Nephron (organoid): ENCODE data around the gene DLX6.

ENCODE experiments used
- H3K27ac Mint-ChIP-seq, 3 experiments: 2 replicates each; pipeline ENCODE4 v1.8.0; 2020; ENCODE audit warnings: mixed read lengths in 3 of 3, mild to moderate bottlenecking in 2 of 3, moderate library complexity in 1 of 3
- H3K27me3 Mint-ChIP-seq: 2 replicates; pipeline ENCODE4 v1.8.0; 2021; ENCODE audit warnings: low read depth, mild to moderate bottlenecking, moderate library complexity, mixed read lengths
- H3K36me3 Mint-ChIP-seq: 2 replicates; pipeline ENCODE4 v1.8.0; 2020; ENCODE audit warnings: low read depth, mixed read lengths
- H3K4me1 Mint-ChIP-seq: 2 replicates; pipeline ENCODE4 v1.8.0; 2020; ENCODE audit warnings: mixed read lengths
- H3K4me3 Mint-ChIP-seq, 3 experiments: 2 replicates each; pipeline ENCODE4 v1.8.0; 2020; ENCODE audit warnings: mild to moderate bottlenecking in 3 of 3, mixed read lengths in 3 of 3, moderate library complexity in 2 of 3
- H3K9me3 Mint-ChIP-seq: 2 replicates; pipeline ENCODE4 v1.8.0; 2020; ENCODE audit warnings: mixed read lengths
- CTCF ChIP-seq, 3 experiments: fragments of 200-600 bp; sonication (generic); IDR thresholded peaks; one replicate each; pipeline ENCODE4 v1.5.0; 2021; ENCODE audit warnings: antibody characterized with exemption in 3 of 3; ENCODE audit not compliant: unreplicated experiment in 3 of 3

DLX6 gene

GRCh38 chr7:97001656-97002554, 3.4 kb upstream of the DLX6 start:
- H3K27ac Mint-ChIP-seq, result no peak overlapping the region
- peaks cover 16% of the 10 kb centered on the region for H3K4me1 Mint-ChIP-seq
- H3K4me3 Mint-ChIP-seq, result peak overlapping the region in 1 of 3 experiments; percentile 29
- no peaks in the 10 kb centered on the region for H3K9me3 Mint-ChIP-seq
- H3K36me3 Mint-ChIP-seq, result no peaks in the 10 kb centered on the region
- no peak for TF ChIP-seq CTCF (IDR thresholded peaks at IDR 0.05; ENCODE audit: unreplicated experiment in 3 of 3)
- H3K27me3 Mint-ChIP-seq, result peaks cover 100% of the 10 kb centered on the region

GRCh38 chr7:97002555-97003261, 2.6 kb upstream of the DLX6 start:
- Mint-ChIP-seq H3K27ac (no peak overlapping the region), H3K9me3 (no peaks in the 10 kb centered on the region), H3K4me3 (peak overlapping the region in 1 of 3 experiments; percentile 29), H3K4me1 (peaks cover 10% of the 10 kb centered on the region), H3K27me3 (peaks cover 100% of the 10 kb centered on the region), H3K36me3 (no peaks in the 10 kb centered on the region)
- no peak for TF ChIP-seq CTCF (IDR thresholded peaks at IDR 0.05; ENCODE audit: unreplicated experiment in 3 of 3)

GRCh38 chr7:97003262-97004246, 1.8 kb upstream of the DLX6 start:
- Mint-ChIP-seq H3K27me3 (peaks cover 100% of the 10 kb centered on the region), H3K4me1 (peaks cover 5% of the 10 kb centered on the region), H3K27ac (no peak overlapping the region), H3K4me3 (peak overlapping the region; percentile 9 to 46 (median 43)), H3K9me3 (no peaks in the 10 kb centered on the region), H3K36me3 (no peaks in the 10 kb centered on the region)
- no peak for TF ChIP-seq CTCF (IDR thresholded peaks at IDR 0.05; ENCODE audit: unreplicated experiment in 3 of 3)

GRCh38 chr7:97004247-97005182, 838 bp upstream of the DLX6 start:
- no peak for TF ChIP-seq CTCF (IDR thresholded peaks at IDR 0.05; ENCODE audit: unreplicated experiment in 3 of 3)
- no peaks in the 10 kb centered on the region for H3K9me3 Mint-ChIP-seq
- peaks cover 100% of the 10 kb centered on the region for H3K27me3 Mint-ChIP-seq
- no peaks in the 10 kb centered on the region for H3K36me3 Mint-ChIP-seq
- no peaks in the 10 kb centered on the region for H3K4me1 Mint-ChIP-seq
- H3K27ac Mint-ChIP-seq, result no peak overlapping the region
- H3K4me3 Mint-ChIP-seq, result peak overlapping the region; percentile 56 to 75 (median 63)
